CD14-positive monocyte (primary cell): Measurements from ENCODE around the gene CD4. TPM values are rescaled to one million over a fixed set of nuclear protein-coding genes. Genes with fewer than 3 reads are reported as not detected.

Experiments
- DNase-seq, 3 donors: peaks; one replicate each; pipeline ENCODE4 v3.0.0-alpha.2; 2011 to 2022
- H2AFZ ChIP-seq: 2 replicates; pipeline ENCODE4 v1.6.0; 2012; ENCODE audit warnings: mild to moderate bottlenecking, low read depth, low read length, inconsistent platforms; ENCODE audit not compliant: insufficient read depth, poor library complexity, severe bottlenecking
- H3K27ac ChIP-seq, 2 donors: 1 replicate in 1 of 2; 2 replicates in 1 of 2; pipeline ENCODE4 v1.5.1; 2012 to 2013; ENCODE audit warnings: low read length in 2 of 2, control low read depth in 1 of 2, inconsistent platforms in 1 of 2, low read depth in 1 of 2, mild to moderate bottlenecking in 1 of 2
- H3K27me3 ChIP-seq, 2 donors: one replicate each; pipeline versions ENCODE4 v1.6.0 to v1.6.1; 2011 to 2013; ENCODE audit warnings: low read length in 2 of 2; ENCODE audit not compliant: control insufficient read depth in 2 of 2, insufficient read depth in 2 of 2
- H3K36me3 ChIP-seq, 2 donors: replicated peaks in 1 of 2; 1 replicate in 1 of 2; 2 replicates in 1 of 2; pipeline versions ENCODE4 v1.5.1 to v1.6.1; 2012 to 2013; ENCODE audit warnings: low read length in 2 of 2, control low read depth in 1 of 2, inconsistent platforms in 1 of 2, mild to moderate bottlenecking in 1 of 2; ENCODE audit not compliant: insufficient read depth in 2 of 2, control insufficient read depth in 1 of 2
- H3K4me1 ChIP-seq, 2 donors: 1 replicate in 1 of 2; 2 replicates in 1 of 2; pipeline versions ENCODE4 v1.5.1 to v1.6.1; 2012 to 2013; ENCODE audit warnings: low read length in 2 of 2, control low read depth in 1 of 2, inconsistent platforms in 1 of 2, mild to moderate bottlenecking in 1 of 2, moderate library complexity in 1 of 2; ENCODE audit not compliant: insufficient read depth in 2 of 2, control insufficient read depth in 1 of 2
- H3K4me2 ChIP-seq: replicated peaks from 2 replicates; pipeline ENCODE3; 2012; ENCODE audit warnings: low read length, moderate library complexity, mild to moderate bottlenecking; ENCODE audit not compliant: poor library complexity, severe bottlenecking; ENCODE audit errors: extremely low read depth
- H3K4me3 ChIP-seq, 3 experiments: fragments of 200-600 bp in 1 of 3; sonication (generic) in 1 of 3; replicated peaks in 1 of 3; 1 replicate in 2 of 3; 2 replicates in 1 of 3; pipeline ENCODE4 v1.5.1; 2011 to 2013; ENCODE audit warnings: low read length in 3 of 3, mild to moderate bottlenecking in 3 of 3, control low read depth in 2 of 3, low read depth in 2 of 3, inconsistent platforms in 1 of 3, moderate library complexity in 1 of 3
- H3K79me2 ChIP-seq: 2 replicates; pipeline ENCODE4 v1.6.0; 2012; ENCODE audit warnings: mild to moderate bottlenecking, control low read depth, inconsistent platforms, low read length, moderate library complexity; ENCODE audit not compliant: insufficient read depth
- H3K9ac ChIP-seq: 2 replicates; pipeline ENCODE4 v1.6.0; 2017; ENCODE audit warnings: low read length, mild to moderate bottlenecking; ENCODE audit not compliant: insufficient read depth, poor library complexity, severe bottlenecking
- H3K9me3 ChIP-seq, 2 donors: replicated peaks in 1 of 2; 1 replicate in 1 of 2; 2 replicates in 1 of 2; pipeline versions ENCODE4 v1.5.1 to v1.6.1; 2012 to 2013; ENCODE audit warnings: low read length in 2 of 2, control low read depth in 1 of 2; ENCODE audit not compliant: control insufficient read depth in 1 of 2, insufficient read depth in 1 of 2
- H4K20me1 ChIP-seq: 2 replicates; pipeline ENCODE4 v1.6.0; 2012; ENCODE audit warnings: mild to moderate bottlenecking, low read length, control low read depth, moderate library complexity; ENCODE audit not compliant: insufficient read depth
- H3K27ac Mint-ChIP-seq, 7 donors: one replicate each; pipeline ENCODE4 v1.8.0; 2020; ENCODE audit warnings: mild to moderate bottlenecking in 7 of 7, mixed read lengths in 7 of 7, moderate library complexity in 6 of 7, inconsistent platforms in 2 of 7
- H3K27me3 Mint-ChIP-seq, 3 donors: one replicate each; pipeline ENCODE4 v1.8.0; 2021 to 2022; ENCODE audit warnings: low read depth in 3 of 3, mild to moderate bottlenecking in 3 of 3, mixed read lengths in 3 of 3, moderate library complexity in 3 of 3, inconsistent platforms in 1 of 3
- H3K36me3 Mint-ChIP-seq, 2 donors: one replicate each; pipeline ENCODE4 v1.8.0; 2020; ENCODE audit warnings: mixed read lengths in 2 of 2, inconsistent platforms in 1 of 2, mild to moderate bottlenecking in 1 of 2
- H3K4me1 Mint-ChIP-seq: one replicate; pipeline ENCODE4 v1.8.0; 2020; ENCODE audit warnings: mild to moderate bottlenecking, mixed read lengths
- H3K4me3 Mint-ChIP-seq, 2 donors: one replicate each; pipeline ENCODE4 v1.8.0; 2020; ENCODE audit warnings: mild to moderate bottlenecking in 2 of 2, mixed read lengths in 2 of 2, moderate library complexity in 1 of 2
- H3K9me3 Mint-ChIP-seq, 7 donors: one replicate each; pipeline ENCODE4 v1.8.0; 2020 to 2022; ENCODE audit warnings: mixed read lengths in 7 of 7, mild to moderate bottlenecking in 6 of 7, moderate library complexity in 6 of 7, inconsistent platforms in 2 of 7
- WGBS: methylation state at CpG from one replicate; pipeline ENCODE4 v1.1.5; 2013; ENCODE audit warnings: missing lambda C conversion rate; ENCODE audit not compliant: insufficient coverage; 5-methylcytosine and 5-hydroxymethylcytosine counted together
- intact Hi-C, 2 donors: fragments of 100-400 bp; cut with micrococcal nuclease; formaldehyde crosslinking; loops; one replicate each; pipeline versions ENCODE4 v1.15.0 to v1.15.1; 2023
- polyA plus RNA-seq, 3 donors: library from polyadenylated mRNA; depleted of rRNA in 1 of 3; unstranded in 2 of 3; stranded (reverse) in 1 of 3; fragments of 300-500 nt in 2 of 3; fragments of >200 nt in 1 of 3; fragmentation: Illumina TruSeq in 2 of 3; gene quantifications; 1 replicate in 2 of 3; 2 replicates in 1 of 3; pipeline ENCODE4 v1.2.3, GENCODE V29; 2012 to 2021
- TF ChIP-seq, protein P1 (sequence below): fragments of 200-600 bp; IDR thresholded peaks from one replicate; pipeline ENCODE4 v1.8.0; 2022; ENCODE audit warnings: antibody characterized with exemption, mild to moderate bottlenecking

CD4 gene
- polyA plus RNA-seq, 3 donors, result 261 to 371 (median 269) TPM

DNA sequence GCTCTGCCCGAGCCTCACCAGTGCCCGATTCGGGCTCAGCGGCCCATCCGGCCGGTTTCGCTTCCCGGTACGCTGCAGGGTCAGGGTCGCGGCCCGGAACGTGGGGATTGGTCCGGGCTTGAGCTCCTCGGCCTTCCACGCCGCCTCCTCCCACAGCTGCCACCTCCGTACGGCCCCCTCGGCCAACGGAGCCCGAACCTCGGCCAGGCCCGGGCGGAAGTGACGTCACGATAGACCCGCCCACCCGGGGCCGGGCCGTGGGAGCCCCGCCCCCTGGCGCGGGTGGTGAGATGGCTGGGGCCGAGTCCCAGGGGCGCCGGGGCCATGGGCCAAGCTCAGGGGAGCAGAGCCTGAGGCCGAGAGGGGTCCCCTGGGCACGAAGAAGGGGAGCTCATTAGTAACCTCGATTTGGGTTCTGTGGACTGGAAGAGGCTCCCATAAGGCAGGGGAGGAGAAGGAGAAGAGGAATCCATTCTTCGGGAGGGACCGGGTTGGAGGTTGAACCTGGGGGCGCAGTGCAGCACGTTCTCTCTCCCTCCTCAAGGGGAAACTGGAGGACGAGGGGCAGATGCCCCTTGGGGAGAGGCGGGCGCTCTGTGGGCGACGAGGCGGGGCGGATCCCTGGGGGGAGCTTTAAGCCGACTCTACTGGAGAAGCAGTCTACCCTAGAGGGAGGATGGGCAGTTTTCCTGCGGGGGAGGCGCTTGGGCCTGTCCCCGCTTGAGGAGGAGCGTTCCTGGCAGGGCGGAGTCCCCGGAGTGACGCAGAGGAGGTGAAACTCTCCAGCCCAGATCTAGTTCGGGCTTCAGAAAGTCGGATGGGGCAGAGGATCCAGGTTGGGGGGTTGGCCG is 36.2 kb upstream of the CD4 start, which contains the start of gene MLF2:
Gene MLF2 (minus strand): TSS at position 221 of the 851 bp plus-strand sequence. CDS start 807 bp downstream, outside the sequence.
- Histone ChIP-seq H3K79me2 (peaks cover 18% of the 10 kb centered on the region), H4K20me1 (no peaks in the 10 kb centered on the region), H3K4me3 (peak within 1 kb of the TSS; percentile 89 to 97 (median 90)), H3K4me2 (peak within 1 kb of the TSS; percentile 99), H2AFZ (peak within 1 kb of the TSS; percentile 82), H3K4me1 (peaks cover 25% of the 10 kb centered on the region in 2 donors), H3K27me3 (no peaks in the 10 kb centered on the region), H3K36me3 (peaks cover 34 to 39% of the 10 kb centered on the region in 2 donors), H3K27ac (peak within 1 kb of the TSS; percentile 97 to 98), H3K9ac (peak within 1 kb of the TSS; percentile 97), H3K9me3 (no peaks in the 10 kb centered on the region)
- peaks cover 29% of the 10 kb centered on the region for H3K4me1 Mint-ChIP-seq
- H3K27ac Mint-ChIP-seq, result peak within 1 kb of the TSS; percentile 96 to 100 (median 99)
- WGBS, result under 1% methylated on average over 51 of the region's 62 CpGs
- peak within 1 kb of the TSS; percentile 91 to 95 for H3K4me3 Mint-ChIP-seq
- TF ChIP-seq, protein P1, sequence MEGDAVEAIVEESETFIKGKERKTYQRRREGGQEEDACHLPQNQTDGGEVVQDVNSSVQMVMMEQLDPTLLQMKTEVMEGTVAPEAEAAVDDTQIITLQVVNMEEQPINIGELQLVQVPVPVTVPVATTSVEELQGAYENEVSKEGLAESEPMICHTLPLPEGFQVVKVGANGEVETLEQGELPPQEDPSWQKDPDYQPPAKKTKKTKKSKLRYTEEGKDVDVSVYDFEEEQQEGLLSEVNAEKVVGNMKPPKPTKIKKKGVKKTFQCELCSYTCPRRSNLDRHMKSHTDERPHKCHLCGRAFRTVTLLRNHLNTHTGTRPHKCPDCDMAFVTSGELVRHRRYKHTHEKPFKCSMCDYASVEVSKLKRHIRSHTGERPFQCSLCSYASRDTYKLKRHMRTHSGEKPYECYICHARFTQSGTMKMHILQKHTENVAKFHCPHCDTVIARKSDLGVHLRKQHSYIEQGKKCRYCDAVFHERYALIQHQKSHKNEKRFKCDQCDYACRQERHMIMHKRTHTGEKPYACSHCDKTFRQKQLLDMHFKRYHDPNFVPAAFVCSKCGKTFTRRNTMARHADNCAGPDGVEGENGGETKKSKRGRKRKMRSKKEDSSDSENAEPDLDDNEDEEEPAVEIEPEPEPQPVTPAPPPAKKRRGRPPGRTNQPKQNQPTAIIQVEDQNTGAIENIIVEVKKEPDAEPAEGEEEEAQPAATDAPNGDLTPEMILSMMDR, result no peak
- H3K36me3 Mint-ChIP-seq, result peaks cover 36 to 39% of the 10 kb centered on the region in 2 donors
- H3K9me3 Mint-ChIP-seq, result no peaks in the 10 kb centered on the region
- H3K27me3 Mint-ChIP-seq, result peaks cover 4% of the 10 kb centered on the region in 3 donors
- DNase-seq, result peak; percentile 96 to 98 (median 98)
- intact Hi-C loops, result loop anchor here in 1 of 2 donors (5.0 kb wide), 1 partner anchor 39 kb away; no protein-coding TSS in a partner anchor

DNA sequence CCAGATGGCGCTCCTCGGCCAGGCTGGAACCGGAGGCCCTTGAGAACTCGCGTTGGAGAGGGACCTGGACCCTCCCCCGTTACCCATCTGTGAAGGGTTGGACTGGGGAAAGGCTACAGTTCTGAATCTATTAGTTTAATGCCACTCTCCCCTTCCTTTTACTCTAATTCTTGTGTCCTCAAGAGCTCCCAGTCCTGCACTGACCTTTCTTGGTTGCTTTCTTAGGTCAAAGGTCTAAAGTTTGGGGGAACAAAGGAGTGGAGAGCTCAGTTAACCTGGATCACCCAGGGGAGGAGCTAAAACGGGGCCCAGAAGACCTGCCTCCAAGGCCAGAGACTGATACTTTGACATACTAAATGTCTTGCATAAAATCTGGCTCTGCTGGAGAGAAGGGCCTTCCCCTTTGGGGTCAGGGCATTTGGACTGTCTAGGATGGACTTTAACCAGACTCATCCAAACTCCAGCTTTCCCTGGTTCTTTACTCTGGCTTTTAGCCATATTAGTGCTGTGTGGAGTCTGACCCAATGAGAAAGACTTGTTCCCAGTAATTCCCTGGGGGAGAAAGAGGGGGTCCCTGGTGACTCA is 35.5 kb upstream of the CD4 start:
- Histone ChIP-seq H3K9ac (no peak overlapping the region), H3K27ac (peak overlapping the region; percentile 97 to 98), H3K4me2 (peak overlapping the region; percentile 99), H2AFZ (peak overlapping the region; percentile 45), H3K36me3 (peaks cover 27 to 32% of the 10 kb centered on the region in 2 donors), H3K4me1 (peaks cover 29 to 31% of the 10 kb centered on the region in 2 donors), H3K27me3 (no peaks in the 10 kb centered on the region), H3K79me2 (peaks cover 18% of the 10 kb centered on the region), H4K20me1 (no peaks in the 10 kb centered on the region), H3K4me3 (peak overlapping the region in 1 of 3 experiments; percentile 97), H3K9me3 (no peaks in the 10 kb centered on the region)
- DNase-seq, result no peak
- H3K9me3 Mint-ChIP-seq, result no peaks in the 10 kb centered on the region
- WGBS, result 33% methylated on average over 1 of the region's 7 CpGs
- H3K4me3 Mint-ChIP-seq, result peak overlapping the region; percentile 91 to 95
- TF ChIP-seq, protein P1, result peak; percentile 95
- H3K36me3 Mint-ChIP-seq, result peaks cover 30 to 32% of the 10 kb centered on the region in 2 donors
- H3K27ac Mint-ChIP-seq, result peak overlapping the region; percentile 84 to 100 (median 99)
- intact Hi-C loops, result loop anchor here (1.0 to 5.0 kb wide), 3 partner anchors 38 to 71 kb away; no protein-coding TSS in a partner anchor
- peaks cover 4% of the 10 kb centered on the region in 3 donors for H3K27me3 Mint-ChIP-seq
- H3K4me1 Mint-ChIP-seq, result peaks cover 35% of the 10 kb centered on the region
